Gastrocnemius medialis (tissue), 4 donors: ENCODE results near the gene TTLL6. TPM values are rescaled to one million over a fixed set of nuclear protein-coding genes. Genes with fewer than 3 reads are reported as not detected.
"Not testable (repeated sequence)": the region's sequence is repeated elsewhere in the genome, so short reads cannot be mapped to it uniquely, and the experiment has no call there.

Experiments
- ATAC-seq, 2 donors: fragments of 150-250 bp; one replicate each; pipeline ENCODE4 v1.9.1; 2016
- DNase-seq, 2 donors: peaks; one replicate each; pipeline ENCODE4 v3.0.0-alpha.2; 2019
- H3K27ac ChIP-seq, 4 donors: fragments of 200-600 bp; sonication (generic); 1 replicate in 1 of 4; 2 replicates in 3 of 4; pipeline ENCODE4 v1.5.1; 2016 to 2018; ENCODE audit warnings: mild to moderate bottlenecking in 2 of 4, moderate library complexity in 1 of 4
- H3K27me3 ChIP-seq, 3 donors: fragments of 200-600 bp; sonication (generic) in 2 of 3; 1 replicate in 1 of 3; 2 replicates in 2 of 3; pipeline versions ENCODE4 v1.5.1 to v1.6.0; 2016 to 2019; ENCODE audit warnings: mild to moderate bottlenecking in 1 of 3, moderate library complexity in 1 of 3
- H3K36me3 ChIP-seq, 2 donors: fragments of 200-600 bp; sonication (generic) in 1 of 2; one replicate each; pipeline ENCODE4 v1.5.1; 2017 to 2018
- H3K4me1 ChIP-seq, 2 donors: fragments of 200-600 bp; sonication (generic) in 1 of 2; one replicate each; pipeline ENCODE4 v1.5.1; 2016 to 2017; ENCODE audit warnings: mild to moderate bottlenecking in 2 of 2
- H3K4me3 ChIP-seq, 4 donors: fragments of 200-600 bp; sonication (generic) in 3 of 4; 1 replicate in 1 of 4; 2 replicates in 3 of 4; pipeline ENCODE4 v1.5.1; 2016 to 2019; ENCODE audit warnings: mild to moderate bottlenecking in 2 of 4
- H3K9me3 ChIP-seq, 3 donors: fragments of 200-600 bp; sonication (generic) in 2 of 3; 1 replicate in 1 of 3; 2 replicates in 2 of 3; pipeline ENCODE4 v1.5.1; 2016 to 2019
- POLR2A ChIP-seq, 2 donors: fragments of 450-650 bp; IDR thresholded peaks; one replicate each; pipeline ENCODE4 v1.6.1; 2017; ENCODE audit warnings: antibody characterized with exemption in 2 of 2, mild to moderate bottlenecking in 2 of 2, moderate library complexity in 2 of 2
- in situ Hi-C, 4 donors: fragments of 200-750 bp; cut with MboI; loops; one replicate each; pipeline versions ENCODE4 v1.15.0 to v1.8.0; 2017; ENCODE audit warnings: low sequenced_read_pairs in 4 of 4
- intact Hi-C: fragments of 100-400 bp; cut with DNase I; formaldehyde crosslinking; loops from one replicate; pipeline ENCODE4 v1.15.1; 2023; ENCODE audit warnings: low total_unique reads
- total RNA-seq, 4 donors: library from RNA; depleted of rRNA; stranded (reverse); fragments of >200 nt; gene quantifications; one replicate each; pipeline versions ENCODE4 v1.1.0 to v1.2.3, GENCODE V29; 2016
- TF ChIP-seq, protein P1 (sequence below), 5 experiments: fragments of 450-650 bp in 3 of 5; fragments of 200-600 bp in 2 of 5; sonication (generic) in 2 of 5; IDR thresholded peaks in 4 of 5; conservative IDR thresholded peaks in 1 of 5; 1 replicate in 4 of 5; 2 replicates in 1 of 5; pipeline ENCODE4 v1.5.1; 2016 to 2019; ENCODE audit warnings: antibody characterized with exemption in 5 of 5, mild to moderate bottlenecking in 3 of 5, moderate library complexity in 3 of 5

TTLL6 gene
- total RNA-seq, 4 donors from 2014 or later: 0.10 TPM; not detected in 2

DNA sequence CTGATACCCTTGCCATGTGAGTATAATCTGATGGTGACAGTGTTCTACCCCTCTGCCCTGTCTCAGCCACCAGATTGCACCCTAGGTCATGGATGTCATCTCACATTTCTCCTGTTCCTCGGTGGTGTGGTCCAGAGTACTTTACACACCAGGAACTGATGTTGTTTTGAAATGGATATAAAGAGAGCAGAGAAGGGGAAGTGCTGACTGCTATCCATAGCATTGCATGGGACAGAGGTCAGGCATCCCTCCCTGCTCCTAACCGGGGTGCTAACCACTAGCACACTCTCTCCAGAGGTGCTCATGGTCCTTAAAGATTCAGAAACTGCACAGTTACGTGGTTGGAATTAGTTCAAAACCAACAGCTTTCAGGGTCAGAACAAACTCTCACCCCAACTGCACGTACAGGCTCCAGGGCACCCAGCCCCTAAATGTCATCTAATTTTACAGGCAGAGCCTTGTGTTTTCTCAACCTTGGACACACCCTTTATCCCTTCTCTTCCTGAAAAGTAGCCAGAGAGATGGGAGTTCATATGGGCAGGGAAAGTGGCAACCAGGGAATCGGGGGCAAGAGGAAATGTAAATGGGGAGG lies 16.3 kb downstream of the TTLL6 start:
- ATAC-seq (no peak), DNase-seq (no peak)
- in situ Hi-C loops (loop anchor here in 2 of 4 donors (5.0 to 25.0 kb wide), 3 partner anchors 82 to 237 kb away; no protein-coding TSS in a partner anchor), intact Hi-C loops (no loop called here)
- Histone ChIP-seq H3K9me3 (no peaks in the 10 kb centered on the region), H3K4me1 (peaks cover 0 to 5% of the 10 kb centered on the region in 2 donors), H3K27ac (no peak overlapping the region), H3K36me3 (no peaks in the 10 kb centered on the region), H3K4me3 (no peak overlapping the region), H3K27me3 (peaks cover 0 to 3% (median 0%) of the 10 kb centered on the region in 3 donors)
- TF ChIP-seq, protein P1, sequence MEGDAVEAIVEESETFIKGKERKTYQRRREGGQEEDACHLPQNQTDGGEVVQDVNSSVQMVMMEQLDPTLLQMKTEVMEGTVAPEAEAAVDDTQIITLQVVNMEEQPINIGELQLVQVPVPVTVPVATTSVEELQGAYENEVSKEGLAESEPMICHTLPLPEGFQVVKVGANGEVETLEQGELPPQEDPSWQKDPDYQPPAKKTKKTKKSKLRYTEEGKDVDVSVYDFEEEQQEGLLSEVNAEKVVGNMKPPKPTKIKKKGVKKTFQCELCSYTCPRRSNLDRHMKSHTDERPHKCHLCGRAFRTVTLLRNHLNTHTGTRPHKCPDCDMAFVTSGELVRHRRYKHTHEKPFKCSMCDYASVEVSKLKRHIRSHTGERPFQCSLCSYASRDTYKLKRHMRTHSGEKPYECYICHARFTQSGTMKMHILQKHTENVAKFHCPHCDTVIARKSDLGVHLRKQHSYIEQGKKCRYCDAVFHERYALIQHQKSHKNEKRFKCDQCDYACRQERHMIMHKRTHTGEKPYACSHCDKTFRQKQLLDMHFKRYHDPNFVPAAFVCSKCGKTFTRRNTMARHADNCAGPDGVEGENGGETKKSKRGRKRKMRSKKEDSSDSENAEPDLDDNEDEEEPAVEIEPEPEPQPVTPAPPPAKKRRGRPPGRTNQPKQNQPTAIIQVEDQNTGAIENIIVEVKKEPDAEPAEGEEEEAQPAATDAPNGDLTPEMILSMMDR (IDR thresholded peaks at IDR 0.05 in 4 of 5, conservative IDR thresholded peaks at IDR 0.05 in 1 of 5): no peak

DNA sequence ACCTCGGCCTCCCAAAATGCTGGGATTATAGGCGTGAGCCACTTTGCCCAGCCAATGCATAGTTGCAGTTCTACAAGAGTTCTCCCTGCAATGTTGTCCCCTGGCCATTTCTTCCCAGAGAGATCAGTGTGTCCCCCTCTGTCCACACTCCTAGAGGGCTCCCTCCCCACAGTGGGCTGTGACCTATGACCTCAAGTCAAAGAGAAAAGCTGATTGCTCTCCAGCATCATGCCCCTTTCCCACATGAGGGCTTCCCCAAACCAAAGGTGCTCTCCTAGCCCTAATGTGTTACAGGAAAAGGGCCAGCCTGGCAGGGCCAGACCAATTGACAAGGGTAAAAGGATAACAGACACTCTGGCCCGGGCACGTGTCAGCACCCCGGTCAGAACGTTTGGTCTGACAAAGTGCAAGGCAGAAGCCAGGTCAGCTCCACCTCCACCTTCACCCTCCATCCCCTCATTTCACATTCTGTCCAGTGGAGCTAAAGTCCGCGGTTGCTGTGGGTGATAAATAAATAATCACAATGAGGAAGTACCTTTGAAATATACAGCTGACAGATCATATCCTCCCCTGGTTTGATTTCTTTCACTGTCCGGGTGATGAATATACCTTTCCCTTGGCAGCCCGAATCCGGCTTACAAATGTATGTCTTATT lies 17.8 kb downstream of the TTLL6 start:
- no peak for DNase-seq
- H3K4me3 ChIP-seq: no peak overlapping the region
- TF ChIP-seq, protein P1 (IDR thresholded peaks at IDR 0.05 in 4 of 5, conservative IDR thresholded peaks at IDR 0.05 in 1 of 5): no peak
- TF ChIP-seq POLR2A (IDR thresholded peaks at IDR 0.05): no peak
- no peak for ATAC-seq
- H3K9me3 ChIP-seq: no peaks in the 10 kb centered on the region
- in situ Hi-C loops: loop anchor here in 1 of 4 donors (10.0 kb wide), 1 partner anchor 114 kb away; no protein-coding TSS in a partner anchor
- intact Hi-C loops: no loop called here
- peaks cover 0 to 9% (median 0%) of the 10 kb centered on the region in 3 donors for H3K27me3 ChIP-seq
- no peaks in the 10 kb centered on the region for H3K36me3 ChIP-seq
- no peak overlapping the region for H3K27ac ChIP-seq
- H3K4me1 ChIP-seq: no peaks in the 10 kb centered on the region

DNA sequence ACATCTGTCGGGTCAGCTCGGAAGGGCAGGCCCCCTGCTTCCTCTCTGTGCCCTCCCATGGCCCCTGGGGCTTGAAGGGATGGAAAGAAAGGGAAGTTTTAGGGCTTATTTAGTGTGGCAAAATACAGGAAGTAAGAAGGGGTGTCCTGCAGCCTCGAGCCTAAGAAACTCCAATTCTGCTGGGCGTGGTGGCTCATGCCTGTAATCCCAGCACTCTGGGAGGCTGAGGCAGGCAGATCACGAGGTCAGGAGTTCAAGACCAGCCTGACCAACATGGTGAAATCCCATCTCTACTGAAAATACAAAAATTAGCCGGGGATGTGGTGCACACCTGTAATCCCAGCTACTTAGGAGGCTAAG lies 20.9 kb downstream of the TTLL6 start:
- H3K9me3 ChIP-seq, H3K4me1 ChIP-seq, H3K4me3 ChIP-seq, DNase-seq, H3K36me3 ChIP-seq, intact Hi-C loops, H3K27ac ChIP-seq, ATAC-seq: not testable (repeated sequence)
- in situ Hi-C loops: loop anchor here in 1 of 4 donors (10.0 kb wide), 1 partner anchor 111 kb away; no protein-coding TSS in a partner anchor
- peaks cover 0 to 12% (median 0%) of the 10 kb centered on the region in 3 donors for H3K27me3 ChIP-seq

DNA sequence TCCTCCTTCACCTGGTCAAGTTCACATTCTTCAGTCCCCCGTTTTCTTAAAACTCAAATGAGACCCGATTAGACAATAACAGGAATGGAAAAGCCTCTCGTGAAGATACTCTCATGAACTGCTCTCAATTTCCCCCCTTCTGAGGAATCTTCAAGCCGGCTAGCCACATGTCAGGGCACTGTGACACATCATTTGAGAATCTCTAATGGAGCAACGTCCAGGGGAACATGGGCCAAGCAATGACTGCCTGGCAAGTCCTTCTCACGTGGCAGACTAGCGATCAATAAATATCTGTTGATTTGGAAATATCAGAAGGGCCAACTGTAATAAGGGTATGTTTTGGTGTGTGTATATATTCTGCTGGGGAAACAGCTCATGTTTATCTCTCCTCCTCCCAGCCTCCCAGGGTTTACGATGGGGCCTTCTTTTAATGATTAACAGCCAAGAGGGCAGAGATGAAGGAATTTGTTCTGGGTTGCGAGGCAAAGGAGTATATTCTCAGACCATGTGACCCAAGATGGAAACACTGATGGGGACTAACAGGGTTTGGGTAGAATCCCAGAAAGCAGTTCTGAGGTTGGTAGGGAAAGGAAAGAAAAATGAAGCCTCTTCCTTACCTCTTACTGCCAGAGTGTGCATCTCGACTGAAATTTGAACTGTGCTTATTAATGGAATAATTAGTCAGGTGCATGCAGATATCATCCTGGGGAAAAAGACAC lies 21.4 kb downstream of the TTLL6 start:
- Histone ChIP-seq H3K9me3 (no peaks in the 10 kb centered on the region), H3K27me3 (peaks cover 0 to 16% (median 0%) of the 10 kb centered on the region in 3 donors), H3K27ac (no peak overlapping the region), H3K4me1 (no peaks in the 10 kb centered on the region), H3K36me3 (no peaks in the 10 kb centered on the region), H3K4me3 (no peak overlapping the region)
- ATAC-seq (no peak), DNase-seq (no peak)
- in situ Hi-C loops (loop anchor here in 1 of 4 donors (10.0 kb wide), 1 partner anchor 111 kb away; no protein-coding TSS in a partner anchor), intact Hi-C loops (no loop called here)
- TF ChIP-seq POLR2A (IDR thresholded peaks at IDR 0.05): no peak
- TF ChIP-seq, protein P1 (IDR thresholded peaks at IDR 0.05 in 4 of 5, conservative IDR thresholded peaks at IDR 0.05 in 1 of 5): no peak
